Neural cell (in vitro differentiated cells): Measurements from ENCODE around the gene METTL16. TPM values are rescaled to one million over a fixed set of nuclear protein-coding genes. Genes with fewer than 3 reads are reported as not detected.

Experiments
- H2AFZ ChIP-seq: fragments of 200-600, 300-800 bp; sonication (generic), shearing (Covaris generic); 2 replicates; pipeline ENCODE4 v1.6.0; 2014; ENCODE audit warnings: low read depth, mild to moderate bottlenecking, antibody characterized with exemption, low read length, moderate library complexity
- H3F3A ChIP-seq: fragments of 200-600 bp; shearing (Covaris generic); 2 replicates; pipeline ENCODE4 v1.6.1; 2016; ENCODE audit warnings: mild to moderate bottlenecking, moderate library complexity, mixed read lengths, antibody characterized with exemption, low read length; ENCODE audit not compliant: insufficient read depth, poor library complexity, severe bottlenecking
- H3K27ac ChIP-seq: fragments of 200-600, 300-800 bp; sonication (generic), shearing (Covaris generic); 2 replicates; pipeline ENCODE4 v1.5.1; 2014; ENCODE audit warnings: mild to moderate bottlenecking, low read length, moderate library complexity
- H3K27me3 ChIP-seq: fragments of 300-800, 200-600 bp; sonication (generic), shearing (Covaris generic); 2 replicates; pipeline ENCODE4 v1.6.0; 2014; ENCODE audit warnings: mild to moderate bottlenecking, low read depth, low read length, moderate library complexity; ENCODE audit not compliant: insufficient read depth
- H3K36me3 ChIP-seq: fragments of 300-800, 200-600 bp; sonication (generic), shearing (Covaris generic); 2 replicates; pipeline ENCODE4 v1.5.1; 2014; ENCODE audit warnings: mild to moderate bottlenecking, antibody characterized with exemption, low read length, moderate library complexity; ENCODE audit not compliant: insufficient read depth
- H3K4me2 ChIP-seq: fragments of 300-800, 200-600 bp; sonication (generic), shearing (Covaris generic); 2 replicates; pipeline ENCODE4 v1.6.0; 2014; ENCODE audit warnings: mild to moderate bottlenecking, low read length
- H3K4me3 ChIP-seq: fragments of 300-800, 200-600 bp; sonication (generic), shearing (Covaris generic); 2 replicates; pipeline ENCODE4 v1.5.1; 2014; ENCODE audit warnings: mild to moderate bottlenecking, low read length, moderate library complexity
- H3K79me2 ChIP-seq: fragments of 200-600 bp; shearing (Covaris generic); replicated peaks from 2 replicates; pipeline ENCODE4 v1.6.0; 2014; ENCODE audit warnings: mild to moderate bottlenecking, low read length, moderate library complexity; ENCODE audit not compliant: insufficient read depth
- H3K9ac ChIP-seq: fragments of 300-800, 200-600 bp; sonication (generic), shearing (Covaris generic); 2 replicates; pipeline ENCODE4 v1.6.1; 2016; ENCODE audit warnings: mild to moderate bottlenecking, low read length, mixed read lengths
- H3K9me2 ChIP-seq: fragments of 200-600 bp; shearing (Covaris generic); 2 replicates; pipeline ENCODE4 v1.6.1; 2016; ENCODE audit warnings: mild to moderate bottlenecking, low read length, mixed read lengths; ENCODE audit not compliant: insufficient read depth
- H3K9me3 ChIP-seq: fragments of 200-600, 300-800 bp; sonication (generic), shearing (Covaris generic); 2 replicates; pipeline ENCODE4 v1.6.1; 2016; ENCODE audit warnings: mild to moderate bottlenecking, mixed run types, low read length, moderate library complexity, mixed read lengths
- H4K20me1 ChIP-seq: fragments of 200-600 bp; shearing (Covaris generic); 2 replicates; pipeline ENCODE4 v1.6.1; 2016; ENCODE audit warnings: mild to moderate bottlenecking, mixed run types; ENCODE audit not compliant: insufficient read depth
- CTCF ChIP-seq: fragments of 450-650 bp; IDR thresholded peaks from 2 replicates; pipeline ENCODE4 v1.5.1; 2014; ENCODE audit warnings: antibody characterized with exemption, mild to moderate bottlenecking, moderate library complexity; ENCODE audit not compliant: poor library complexity, severe bottlenecking
- EP300 ChIP-seq: fragments of 450-650 bp; conservative IDR thresholded peaks from 2 replicates; pipeline ENCODE4 v1.6.1; 2014; ENCODE audit warnings: antibody characterized with exemption, mild to moderate bottlenecking, moderate library complexity; ENCODE audit not compliant: poor library complexity, severe bottlenecking
- EZH2 ChIP-seq: fragments of 200-600, 300-800 bp; shearing (Covaris generic), sonication (generic); IDR thresholded peaks from 2 replicates; pipeline ENCODE4 v1.6.1; 2014; ENCODE audit warnings: antibody characterized with exemption, low read length, borderline replicate concordance, mild to moderate bottlenecking; ENCODE audit not compliant: insufficient read depth, poor library complexity, severe bottlenecking
- MXI1 ChIP-seq: fragments of 450-650 bp; conservative IDR thresholded peaks from 2 replicates; pipeline ENCODE4 v1.6.1; 2014; ENCODE audit warnings: antibody characterized with exemption, mild to moderate bottlenecking; ENCODE audit not compliant: poor library complexity, severe bottlenecking
- POLR2AphosphoS5 ChIP-seq: IDR thresholded peaks from 2 replicates; pipeline ENCODE4 v1.6.1; 2012
- RAD21 ChIP-seq: fragments of 450-650 bp; conservative IDR thresholded peaks from 2 replicates; pipeline ENCODE4 v1.6.1; 2014; ENCODE audit warnings: antibody characterized with exemption, mild to moderate bottlenecking, moderate library complexity
- SMC3 ChIP-seq: fragments of 450-650 bp; conservative IDR thresholded peaks from 2 replicates; pipeline ENCODE4 v1.6.1; 2014; ENCODE audit warnings: antibody characterized with exemption, mild to moderate bottlenecking, moderate library complexity; ENCODE audit not compliant: poor library complexity
- TAF1 ChIP-seq: IDR thresholded peaks from 2 replicates; pipeline ENCODE4 v1.6.1; 2012; ENCODE audit warnings: low read depth
- polyA plus RNA-seq: library from polyadenylated mRNA; depleted of rRNA; stranded (reverse); fragments of >200 nt; gene quantifications from 2 replicates; pipeline ENCODE4 v1.2.3, GENCODE V29; 2014
- TF ChIP-seq, protein P1 (sequence below): IDR thresholded peaks from 2 replicates; pipeline ENCODE4 v1.6.1; 2012; ENCODE audit warnings: borderline replicate concordance

Gene METTL16
- polyA plus RNA-seq, 1 donor from 2014 or later = 20.3 TPM

- Histone ChIP-seq H3K9me3 (no peaks in the 10 kb centered on the region), H3K4me3 (no peak overlapping the region), H3K9me2 (no peaks in the 10 kb centered on the region), H3K4me2 (no peak overlapping the region), H3F3A (no peaks in the 10 kb centered on the region), H3K9ac (no peak overlapping the region), H3K27me3 (no peaks in the 10 kb centered on the region), H3K36me3 (peaks cover 4% of the 10 kb centered on the region), H2AFZ (no peak overlapping the region), H4K20me1 (no peaks in the 10 kb centered on the region), H3K27ac (no peak overlapping the region), H3K79me2 (no peaks in the 10 kb centered on the region)
- TF ChIP-seq, protein P1, sequence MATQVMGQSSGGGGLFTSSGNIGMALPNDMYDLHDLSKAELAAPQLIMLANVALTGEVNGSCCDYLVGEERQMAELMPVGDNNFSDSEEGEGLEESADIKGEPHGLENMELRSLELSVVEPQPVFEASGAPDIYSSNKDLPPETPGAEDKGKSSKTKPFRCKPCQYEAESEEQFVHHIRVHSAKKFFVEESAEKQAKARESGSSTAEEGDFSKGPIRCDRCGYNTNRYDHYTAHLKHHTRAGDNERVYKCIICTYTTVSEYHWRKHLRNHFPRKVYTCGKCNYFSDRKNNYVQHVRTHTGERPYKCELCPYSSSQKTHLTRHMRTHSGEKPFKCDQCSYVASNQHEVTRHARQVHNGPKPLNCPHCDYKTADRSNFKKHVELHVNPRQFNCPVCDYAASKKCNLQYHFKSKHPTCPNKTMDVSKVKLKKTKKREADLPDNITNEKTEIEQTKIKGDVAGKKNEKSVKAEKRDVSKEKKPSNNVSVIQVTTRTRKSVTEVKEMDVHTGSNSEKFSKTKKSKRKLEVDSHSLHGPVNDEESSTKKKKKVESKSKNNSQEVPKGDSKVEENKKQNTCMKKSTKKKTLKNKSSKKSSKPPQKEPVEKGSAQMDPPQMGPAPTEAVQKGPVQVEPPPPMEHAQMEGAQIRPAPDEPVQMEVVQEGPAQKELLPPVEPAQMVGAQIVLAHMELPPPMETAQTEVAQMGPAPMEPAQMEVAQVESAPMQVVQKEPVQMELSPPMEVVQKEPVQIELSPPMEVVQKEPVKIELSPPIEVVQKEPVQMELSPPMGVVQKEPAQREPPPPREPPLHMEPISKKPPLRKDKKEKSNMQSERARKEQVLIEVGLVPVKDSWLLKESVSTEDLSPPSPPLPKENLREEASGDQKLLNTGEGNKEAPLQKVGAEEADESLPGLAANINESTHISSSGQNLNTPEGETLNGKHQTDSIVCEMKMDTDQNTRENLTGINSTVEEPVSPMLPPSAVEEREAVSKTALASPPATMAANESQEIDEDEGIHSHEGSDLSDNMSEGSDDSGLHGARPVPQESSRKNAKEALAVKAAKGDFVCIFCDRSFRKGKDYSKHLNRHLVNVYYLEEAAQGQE = no peak
- TF ChIP-seq SMC3 = no peak
- TF ChIP-seq MXI1 = no peak
- no peak for TF ChIP-seq RAD21
- no peak for TF ChIP-seq CTCF
- no peak for TF ChIP-seq TAF1
- TF ChIP-seq EP300 = no peak
Observed at GRCh38 chr17:2475056-2475455, 36.6 kb downstream of the METTL16 start.

DNA sequence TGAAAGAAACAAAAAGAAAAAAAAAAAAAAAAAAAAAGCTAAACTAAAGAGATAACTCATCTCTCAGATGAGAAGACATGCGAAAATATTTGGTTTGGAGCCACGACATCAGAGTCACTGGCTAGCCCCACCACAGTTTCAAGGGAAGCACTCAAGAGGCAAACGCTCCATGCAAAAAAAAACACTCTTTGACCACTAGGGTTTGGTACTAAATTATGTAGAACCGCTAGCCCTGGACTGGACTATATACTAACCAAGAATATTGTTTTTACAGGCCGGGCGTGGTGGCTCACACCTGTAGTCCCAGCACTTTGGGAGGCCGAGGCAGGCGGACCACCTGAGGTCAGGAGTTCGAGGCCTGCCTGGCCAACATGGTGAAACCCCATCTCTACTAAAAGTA lies 37.3 kb downstream of the METTL16 start:
- TF ChIP-seq EZH2 = no peak
- TF ChIP-seq TAF1 = no peak
- no peak for TF ChIP-seq CTCF
- no peak for TF ChIP-seq SMC3
- no peak for TF ChIP-seq MXI1
- TF ChIP-seq, protein P1 = no peak
- no peak for TF ChIP-seq POLR2AphosphoS5
- TF ChIP-seq RAD21 = no peak
- TF ChIP-seq EP300 = no peak
- Histone ChIP-seq H3K36me3 (peaks cover 4% of the 10 kb centered on the region), H3K27ac (no peak overlapping the region), H3K9me3 (no peaks in the 10 kb centered on the region), H3K9ac (no peak overlapping the region), H3K9me2 (no peaks in the 10 kb centered on the region), H3F3A (no peaks in the 10 kb centered on the region), H3K4me2 (no peak overlapping the region), H4K20me1 (no peaks in the 10 kb centered on the region), H3K4me3 (no peak overlapping the region), H3K79me2 (no peaks in the 10 kb centered on the region), H2AFZ (no peak overlapping the region), H3K27me3 (no peaks in the 10 kb centered on the region)
